WERI-Rb-1 (cell line): Measurements from ENCODE around the gene EPN2.
A peak's percentile ranks its signal among the peaks of the same experiment; 100 is the strongest.

Source experiments
- DNase-seq: peaks from one replicate; pipeline ENCODE4 v3.0.0-alpha.2; 2020
- H3K27ac ChIP-seq: fragments of 250-450 bp; sonication (Bioruptor Pico); 2 replicates; pipeline ENCODE4 v1.5.1; 2020; ENCODE audit warnings: mild to moderate bottlenecking, moderate library complexity
- H3K27me3 ChIP-seq: fragments of 250-450 bp; sonication (Bioruptor Pico); 2 replicates; pipeline ENCODE4 v1.5.1; 2021; ENCODE audit warnings: mild to moderate bottlenecking, low read depth, moderate library complexity; ENCODE audit not compliant: insufficient read depth, severe bottlenecking
- H3K36me3 ChIP-seq: fragments of 250-450 bp; sonication (Bioruptor Pico); 2 replicates; pipeline ENCODE4 v1.5.1; 2020; ENCODE audit warnings: mild to moderate bottlenecking, moderate library complexity
- H3K4me3 ChIP-seq: 2 replicates; pipeline ENCODE4 v1.5.1; 2011; ENCODE audit warnings: low read depth, mild to moderate bottlenecking, control low read depth, low read length
- H3K9me3 ChIP-seq: fragments of 250-450 bp; sonication (Bioruptor Pico); 2 replicates; pipeline ENCODE4 v1.5.1; 2021; ENCODE audit warnings: mild to moderate bottlenecking, moderate library complexity; ENCODE audit not compliant: severe bottlenecking
- TF ChIP-seq, protein P1 (sequence below): IDR thresholded peaks from 2 replicates; pipeline ENCODE4 v1.5.1; 2011; ENCODE audit warnings: low read depth, mild to moderate bottlenecking, control low read depth, inconsistent platforms, low read length

Gene EPN2

DNA sequence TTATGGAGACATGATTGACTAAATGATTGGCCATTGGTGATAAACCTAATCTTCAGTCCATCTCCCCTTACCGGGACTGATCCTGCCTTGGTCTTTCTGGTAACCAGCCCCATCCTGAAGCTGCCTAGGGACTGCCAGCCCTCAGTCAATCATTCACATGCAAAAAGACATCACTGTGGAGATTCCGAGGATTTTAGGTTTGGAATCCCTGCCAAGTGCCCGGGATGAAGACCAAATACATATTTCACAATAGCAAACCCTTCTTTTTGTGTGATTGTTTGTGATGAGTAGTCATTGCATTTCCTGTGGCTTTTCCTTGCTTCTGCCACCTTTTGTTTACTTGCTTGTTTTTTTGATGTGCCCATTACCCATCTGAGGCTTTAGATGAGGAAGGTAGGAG lies 44.0 kb downstream of the EPN2 start:
- TF ChIP-seq, protein P1, sequence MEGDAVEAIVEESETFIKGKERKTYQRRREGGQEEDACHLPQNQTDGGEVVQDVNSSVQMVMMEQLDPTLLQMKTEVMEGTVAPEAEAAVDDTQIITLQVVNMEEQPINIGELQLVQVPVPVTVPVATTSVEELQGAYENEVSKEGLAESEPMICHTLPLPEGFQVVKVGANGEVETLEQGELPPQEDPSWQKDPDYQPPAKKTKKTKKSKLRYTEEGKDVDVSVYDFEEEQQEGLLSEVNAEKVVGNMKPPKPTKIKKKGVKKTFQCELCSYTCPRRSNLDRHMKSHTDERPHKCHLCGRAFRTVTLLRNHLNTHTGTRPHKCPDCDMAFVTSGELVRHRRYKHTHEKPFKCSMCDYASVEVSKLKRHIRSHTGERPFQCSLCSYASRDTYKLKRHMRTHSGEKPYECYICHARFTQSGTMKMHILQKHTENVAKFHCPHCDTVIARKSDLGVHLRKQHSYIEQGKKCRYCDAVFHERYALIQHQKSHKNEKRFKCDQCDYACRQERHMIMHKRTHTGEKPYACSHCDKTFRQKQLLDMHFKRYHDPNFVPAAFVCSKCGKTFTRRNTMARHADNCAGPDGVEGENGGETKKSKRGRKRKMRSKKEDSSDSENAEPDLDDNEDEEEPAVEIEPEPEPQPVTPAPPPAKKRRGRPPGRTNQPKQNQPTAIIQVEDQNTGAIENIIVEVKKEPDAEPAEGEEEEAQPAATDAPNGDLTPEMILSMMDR, result no peak
- no peak for DNase-seq
- H3K27me3 ChIP-seq, result no peaks in the 10 kb centered on the region
- H3K9me3 ChIP-seq, result no peaks in the 10 kb centered on the region
- no peak overlapping the region for H3K4me3 ChIP-seq
- no peak overlapping the region for H3K27ac ChIP-seq
- H3K36me3 ChIP-seq, result peaks cover 9% of the 10 kb centered on the region

- no peaks in the 10 kb centered on the region for H3K27me3 ChIP-seq
- no peaks in the 10 kb centered on the region for H3K9me3 ChIP-seq
- peaks cover 9% of the 10 kb centered on the region for H3K36me3 ChIP-seq
- H3K27ac ChIP-seq, result no peak overlapping the region
- no peak overlapping the region for H3K4me3 ChIP-seq
- TF ChIP-seq, protein P1, result no peak
- no peak for DNase-seq
Measured at GRCh38 chr17:19284005-19284959, 47.1 kb downstream of the EPN2 start.

- TF ChIP-seq, protein P1, result no peak
- no peak for DNase-seq
- no peaks in the 10 kb centered on the region for H3K9me3 ChIP-seq
- no peak overlapping the region for H3K27ac ChIP-seq
- no peak overlapping the region for H3K4me3 ChIP-seq
- peaks cover 9% of the 10 kb centered on the region for H3K36me3 ChIP-seq
- no peaks in the 10 kb centered on the region for H3K27me3 ChIP-seq
Measured at GRCh38 chr17:19285213-19285900, 48.2 kb downstream of the EPN2 start.

GRCh38 chr17:19286751-19287341 lies 49.7 kb downstream of the EPN2 start:
- Histone ChIP-seq H3K9me3 (no peaks in the 10 kb centered on the region), H3K4me3 (no peak overlapping the region), H3K27ac (no peak overlapping the region), H3K27me3 (no peaks in the 10 kb centered on the region), H3K36me3 (peaks cover 9% of the 10 kb centered on the region)
- no peak for DNase-seq
- TF ChIP-seq, protein P1, result no peak

- H3K36me3 ChIP-seq, result peaks cover 7% of the 10 kb centered on the region
- TF ChIP-seq, protein P1, result no peak
- DNase-seq, result peak; percentile 27
- H3K4me3 ChIP-seq, result no peak overlapping the region
- no peaks in the 10 kb centered on the region for H3K27me3 ChIP-seq
- H3K9me3 ChIP-seq, result no peaks in the 10 kb centered on the region
- H3K27ac ChIP-seq, result no peak overlapping the region
Measured at GRCh38 chr17:19287651-19288050, 50.5 kb downstream of the EPN2 start.
